ENCODE data around the gene PLK4. TPM values are rescaled to one million over a fixed set of nuclear protein-coding genes. Genes with fewer than 3 reads are reported as not detected.
"Not testable (repeated sequence)": the region's sequence is repeated elsewhere in the genome, so short reads cannot be mapped to it uniquely, and the experiment has no call there.

Gene PLK4
- total RNA-seq, 1 donor = 21.4 TPM

DNA sequence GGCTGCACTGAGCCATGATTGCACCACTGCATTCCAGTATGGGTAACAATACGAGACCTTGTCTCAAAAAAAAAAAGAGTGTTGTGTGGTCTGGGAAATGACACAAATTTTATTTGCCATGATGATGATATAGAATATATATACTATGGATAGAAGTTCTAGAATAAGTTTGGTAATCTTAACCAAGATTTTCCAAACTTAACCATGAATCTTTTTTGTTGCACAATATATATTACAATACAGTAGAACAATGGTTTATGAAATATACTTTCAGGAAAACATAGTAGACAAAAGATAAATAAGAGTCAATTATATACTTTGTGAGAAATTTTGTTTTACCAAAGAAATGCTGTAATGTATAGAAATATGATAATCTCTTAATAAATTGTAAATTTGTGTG is 49.5 kb downstream of the PLK4 start:
- TF ChIP-seq, protein P1, sequence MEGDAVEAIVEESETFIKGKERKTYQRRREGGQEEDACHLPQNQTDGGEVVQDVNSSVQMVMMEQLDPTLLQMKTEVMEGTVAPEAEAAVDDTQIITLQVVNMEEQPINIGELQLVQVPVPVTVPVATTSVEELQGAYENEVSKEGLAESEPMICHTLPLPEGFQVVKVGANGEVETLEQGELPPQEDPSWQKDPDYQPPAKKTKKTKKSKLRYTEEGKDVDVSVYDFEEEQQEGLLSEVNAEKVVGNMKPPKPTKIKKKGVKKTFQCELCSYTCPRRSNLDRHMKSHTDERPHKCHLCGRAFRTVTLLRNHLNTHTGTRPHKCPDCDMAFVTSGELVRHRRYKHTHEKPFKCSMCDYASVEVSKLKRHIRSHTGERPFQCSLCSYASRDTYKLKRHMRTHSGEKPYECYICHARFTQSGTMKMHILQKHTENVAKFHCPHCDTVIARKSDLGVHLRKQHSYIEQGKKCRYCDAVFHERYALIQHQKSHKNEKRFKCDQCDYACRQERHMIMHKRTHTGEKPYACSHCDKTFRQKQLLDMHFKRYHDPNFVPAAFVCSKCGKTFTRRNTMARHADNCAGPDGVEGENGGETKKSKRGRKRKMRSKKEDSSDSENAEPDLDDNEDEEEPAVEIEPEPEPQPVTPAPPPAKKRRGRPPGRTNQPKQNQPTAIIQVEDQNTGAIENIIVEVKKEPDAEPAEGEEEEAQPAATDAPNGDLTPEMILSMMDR (IDR thresholded peaks at IDR 0.05; ENCODE audit: insufficient read depth, low read length) = no peak
- H3K4me3 ChIP-seq (ENCODE audit: low read depth, low read length) = no peak overlapping the region
- no peak for DNase-seq (ENCODE audit: low read depth)

DNA sequence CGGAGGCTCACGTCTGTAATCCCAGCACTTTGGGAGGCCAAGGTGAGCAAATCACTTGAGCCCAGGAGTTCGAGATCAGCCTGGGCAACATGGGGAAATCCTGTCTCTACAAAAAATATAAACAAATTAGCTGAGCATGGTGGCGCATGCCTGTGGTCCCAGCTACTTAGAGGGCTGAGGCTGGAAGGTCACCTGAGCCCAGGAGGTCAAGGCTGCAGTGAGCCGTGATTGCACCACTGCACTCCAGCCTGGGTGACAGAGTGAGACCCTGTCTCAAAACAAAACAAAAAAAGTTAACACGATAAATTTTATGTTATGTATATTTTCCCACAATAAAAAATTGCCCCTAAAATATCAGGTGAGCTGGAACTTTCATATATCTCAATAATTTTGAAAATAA is 51.1 kb downstream of the PLK4 start:
- H3K4me3 ChIP-seq (ENCODE audit: low read depth, low read length); DNase-seq (ENCODE audit: low read depth): not testable (repeated sequence)

DNA sequence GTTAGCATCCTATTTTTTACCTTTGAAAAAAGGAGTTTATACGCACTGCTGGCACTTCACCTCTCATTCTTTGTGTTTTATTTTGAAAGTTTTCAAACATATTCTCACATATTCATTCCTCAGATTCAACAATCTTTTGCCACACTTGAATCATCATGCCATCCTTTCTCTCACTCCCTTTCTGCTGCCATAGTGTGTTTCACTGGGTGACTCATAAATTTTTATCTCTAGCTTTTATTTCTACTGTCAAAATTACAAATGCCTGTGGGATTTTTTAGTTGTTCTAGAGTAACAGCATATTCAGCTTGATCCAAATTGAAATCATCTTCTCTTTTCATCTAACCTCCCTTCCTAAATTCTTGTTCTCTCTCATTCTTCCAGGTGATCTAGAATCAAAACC is 56.3 kb downstream of the PLK4 start:
- TF ChIP-seq, protein P1 (IDR thresholded peaks at IDR 0.05; ENCODE audit: insufficient read depth, low read length) = no peak
- DNase-seq (ENCODE audit: low read depth) = peak; percentile 52
- H3K4me3 ChIP-seq (ENCODE audit: low read depth, low read length) = no peak overlapping the region

Small RNA genes within 50 kb of the gene (small RNA-seq; reads per million reads assigned to genes)
- gene RNU6-583P = not detected

Other genes starting within 250 kb of the PLK4 start
- gene INTU, start 247.9 kb upstream of the PLK4 start, total RNA-seq (ENCODE audit: low replicate concordance) = 6.0 and 14.1 TPM in 2 replicates
- not detected in 2 replicates for gene SLC25A31, start 150.5 kb upstream of the PLK4 start, total RNA-seq (ENCODE audit: low replicate concordance)
- 10.7 and 10.9 TPM in 2 replicates for gene HSPA4L, start 98.6 kb upstream of the PLK4 start, total RNA-seq (ENCODE audit: low replicate concordance)
- 15.8 and 22.7 TPM in 2 replicates for gene MFSD8, start 84.3 kb downstream of the PLK4 start, total RNA-seq (ENCODE audit: low replicate concordance)
- 2.9 and 6.0 TPM in 2 replicates for gene ABHD18, start 84.5 kb downstream of the PLK4 start, total RNA-seq (ENCODE audit: low replicate concordance)
- gene LARP1B, start 180.4 kb downstream of the PLK4 start, total RNA-seq (ENCODE audit: low replicate concordance) = 13.7 and 23.8 TPM in 2 replicates

Measured in fibroblast of the aortic adventitia (primary cell).